HG02763 (cell line): ENCODE measurements around the gene PSMB3.
"Not testable (repeated sequence)": the region's sequence is repeated elsewhere in the genome, so short reads cannot be mapped to it uniquely, and the experiment has no call there.

Experiments
- ATAC-seq: cut with Tn5 transposase; IDR thresholded peaks from one replicate; pipeline ENCODE4 v1.9.1; 2021; ENCODE audit warnings: mild to moderate bottlenecking, moderate library complexity; ENCODE audit not compliant: unreplicated experiment

PSMB3 gene

GRCh38 chr17:38790148-38790707, 37.7 kb downstream of the PSMB3 start:
- ATAC-seq = not testable (repeated sequence)

GRCh38 chr17:38791162-38791561, 38.6 kb downstream of the PSMB3 start:
- ATAC-seq = no peak

GRCh38 chr17:38794221-38794620, 41.7 kb downstream of the PSMB3 start:
- no peak for ATAC-seq

GRCh38 chr17:38796451-38797157, 44.1 kb downstream of the PSMB3 start:
- no peak for ATAC-seq

- no peak for ATAC-seq
Measured at GRCh38 chr17:38797158-38797490, 44.6 kb downstream of the PSMB3 start.

GRCh38 chr17:38797828-38798227, 45.3 kb downstream of the PSMB3 start:
- ATAC-seq = no peak

GRCh38 chr17:38798614-38799500, 46.3 kb downstream of the PSMB3 start:
- peak; percentile 12 for ATAC-seq

GRCh38 chr17:38799501-38800236, 47.1 kb downstream of the PSMB3 start, which contains the start of gene PIP4K2B:
PIP4K2B (minus strand) TSS chr17:38799556; CDS start chr17:38799424, 132 bp downstream.
- ATAC-seq = peak; percentile 78

- no peak for ATAC-seq
Measured at GRCh38 chr17:38800237-38800760, 47.8 kb downstream of the PSMB3 start.

GRCh38 chr17:38809828-38810227, 57.3 kb downstream of the PSMB3 start:
- ATAC-seq = no peak
